CD4-positive, alpha-beta memory T cell (primary cell): ENCODE results near the gene DDOST. TPM values are rescaled to one million over a fixed set of nuclear protein-coding genes. Genes with fewer than 3 reads are reported as not detected.

Experiments used
- CTCF ChIA-PET: fragments of 350-600 bp; sonication (Branson Sonifier 250); formaldehyde crosslinking; loops from one replicate; lab custom pipeline; 2021; ENCODE audit warnings: inconsistent platforms; ENCODE audit not compliant: partially characterized antibody; lab: Charles Lee
- POLR2A ChIA-PET: fragments of 350-600 bp; sonication (Branson Sonifier 250); formaldehyde crosslinking; loops from one replicate; lab custom pipeline; 2021; ENCODE audit not compliant: partially characterized antibody; lab: Charles Lee
- DNase-seq, 5 donors: peaks; one replicate each; pipeline versions ENCODE4 v3.0.0 to v3.0.0-alpha.2; 2020 to 2022; ENCODE audit warnings: mixed read lengths in 1 of 5
- H3K27ac ChIP-seq: one replicate; pipeline ENCODE4 v1.7.0; 2013; ENCODE audit warnings: low read depth, low read length
- H3K27me3 ChIP-seq: 2 replicates; pipeline ENCODE4 v1.7.0; 2013; ENCODE audit warnings: mild to moderate bottlenecking, low read length, moderate library complexity; ENCODE audit not compliant: insufficient read depth
- H3K36me3 ChIP-seq: 2 replicates; pipeline ENCODE4 v1.7.0; 2013; ENCODE audit warnings: mild to moderate bottlenecking, low read length, moderate library complexity; ENCODE audit not compliant: insufficient read depth
- H3K4me1 ChIP-seq: 2 replicates; pipeline ENCODE4 v1.7.0; 2013; ENCODE audit warnings: mild to moderate bottlenecking, low read length, moderate library complexity; ENCODE audit not compliant: insufficient read depth
- H3K4me3 ChIP-seq, 2 donors: one replicate each; pipeline ENCODE4 v1.7.0; 2013; ENCODE audit warnings: low read length in 2 of 2, mild to moderate bottlenecking in 1 of 2
- H3K9me3 ChIP-seq, 2 donors: one replicate each; pipeline ENCODE4 v1.7.0; 2013; ENCODE audit warnings: low read length in 2 of 2, control low read depth in 1 of 2; ENCODE audit not compliant: control insufficient read depth in 1 of 2
- H3K27ac Mint-ChIP-seq, 7 donors: one replicate each; pipeline ENCODE4 v1.8.0; 2020 to 2021; ENCODE audit warnings: mixed read lengths in 7 of 7, mild to moderate bottlenecking in 6 of 7, inconsistent platforms in 3 of 7, moderate library complexity in 3 of 7
- H3K27me3 Mint-ChIP-seq, 2 donors: one replicate each; pipeline ENCODE4 v1.8.0; 2020 to 2021; ENCODE audit warnings: mixed read lengths in 2 of 2
- H3K36me3 Mint-ChIP-seq, 2 donors: one replicate each; pipeline ENCODE4 v1.8.0; 2020 to 2021; ENCODE audit warnings: mixed read lengths in 2 of 2, inconsistent platforms in 1 of 2, mild to moderate bottlenecking in 1 of 2
- H3K4me1 Mint-ChIP-seq, 4 donors: one replicate each; pipeline ENCODE4 v1.8.0; 2020 to 2021; ENCODE audit warnings: mixed read lengths in 4 of 4, mild to moderate bottlenecking in 1 of 4
- H3K4me3 Mint-ChIP-seq, 8 donors: one replicate each; pipeline ENCODE4 v1.8.0; 2020 to 2021; ENCODE audit warnings: mixed read lengths in 8 of 8, mild to moderate bottlenecking in 7 of 8, moderate library complexity in 6 of 8, inconsistent platforms in 3 of 8
- H3K9me3 Mint-ChIP-seq, 8 donors: one replicate each; pipeline ENCODE4 v1.8.0; 2020 to 2021; ENCODE audit warnings: mixed read lengths in 8 of 8, mild to moderate bottlenecking in 5 of 8, inconsistent platforms in 3 of 8, moderate library complexity in 1 of 8
- intact Hi-C: fragments of 100-400 bp; cut with micrococcal nuclease; formaldehyde crosslinking; loops from one replicate; pipeline ENCODE4 v1.15.1; 2023
- polyA plus RNA-seq, 2 donors: library from polyadenylated mRNA; unstranded; fragments of 300-500 nt; fragmentation: Illumina TruSeq; gene quantifications; one replicate each; pipeline ENCODE4 v1.2.3, GENCODE V29; 2021
- total RNA-seq, 2 experiments: library from RNA; stranded (reverse); gene quantifications; one replicate each; pipeline ENCODE4 v1.2.3, GENCODE V29; 2021

DDOST gene
- total and polyA plus RNA-seq, 4 experiments from 2014 or later, result 133 to 405 (median 184) TPM

DNA sequence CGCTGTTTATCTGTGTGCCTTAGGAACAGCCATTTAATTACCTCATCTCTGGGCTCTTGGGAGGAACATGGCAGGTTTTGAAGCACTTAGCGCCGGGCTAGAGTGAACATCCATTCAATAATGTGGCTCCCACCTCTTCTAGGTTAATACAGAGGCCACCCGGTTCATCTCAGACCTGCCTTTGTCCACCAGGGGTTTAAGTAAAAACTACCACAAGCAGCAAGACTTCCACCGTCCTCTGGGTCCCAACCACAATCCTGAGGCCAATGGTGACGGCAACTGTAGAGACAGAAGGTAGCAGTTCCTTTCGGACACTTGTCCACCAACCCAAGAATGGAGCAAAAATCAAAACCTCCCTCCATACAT, 924 bp upstream of the DDOST start:
- H3K4me1 ChIP-seq, result peaks cover 37% of the 10 kb centered on the region
- H3K9me3 Mint-ChIP-seq, result no peaks in the 10 kb centered on the region
- H3K27me3 Mint-ChIP-seq, result no peaks in the 10 kb centered on the region
- intact Hi-C loops, result loop anchor here (5.0 kb wide), 1 partner anchor 155 kb away; the partner anchor contains the start of gene MUL1
- H3K27ac Mint-ChIP-seq, result peak overlapping the region; percentile 96 to 99 (median 98)
- ChIA-PET CTCF (interaction anchor here (1.0 to 2.0 kb wide), 5 partner anchors 21 to 533 kb away, joined by 3 to 10 read pairs (median 6); no protein-coding TSS in a partner anchor), POLR2A (interaction anchor here (1.1 to 3.0 kb wide), 4 partner anchors 28 to 125 kb away, joined by 3 to 24 read pairs (median 9); partner anchors contain the start of gene HP1BP3)
- H3K27me3 ChIP-seq, result no peaks in the 10 kb centered on the region
- H3K4me3 ChIP-seq, result peak overlapping the region; percentile 86 to 98
- no peak for DNase-seq
- peaks cover 15% of the 10 kb centered on the region for H3K36me3 ChIP-seq
- H3K4me3 Mint-ChIP-seq, result peak overlapping the region; percentile 96 to 100 (median 98)
- no peaks in the 10 kb centered on the region for H3K9me3 ChIP-seq
- H3K36me3 Mint-ChIP-seq, result peaks cover 3 to 37% of the 10 kb centered on the region in 2 donors
- H3K4me1 Mint-ChIP-seq, result peaks cover 30 to 59% (median 42%) of the 10 kb centered on the region in 4 donors
- H3K27ac ChIP-seq, result peak overlapping the region; percentile 74

GRCh38 chr1:20660847-20661206, 342 bp downstream of the DDOST start:
- peak overlapping the region; percentile 86 to 98 for H3K4me3 ChIP-seq
- no peaks in the 10 kb centered on the region for H3K9me3 ChIP-seq
- peaks cover 37% of the 10 kb centered on the region for H3K4me1 ChIP-seq
- ChIA-PET CTCF (interaction anchor here (0.9 to 2.0 kb wide), 6 partner anchors 20 to 534 kb away, joined by 3 to 10 read pairs (median 4); partner anchors contain the start of gene KIF17), POLR2A (interaction anchor here (0.9 to 3.0 kb wide), 5 partner anchors 13 to 1792 kb away, joined by 3 to 24 read pairs (median 4); partner anchors contain the start of gene HP1BP3)
- peak overlapping the region; percentile 96 to 100 (median 98) for H3K4me3 Mint-ChIP-seq
- H3K36me3 ChIP-seq, result peaks cover 28% of the 10 kb centered on the region
- H3K27me3 ChIP-seq, result no peaks in the 10 kb centered on the region
- H3K27ac Mint-ChIP-seq, result peak overlapping the region; percentile 96 to 99 (median 98)
- peak overlapping the region; percentile 74 for H3K27ac ChIP-seq
- DNase-seq, result peak in 2 of 5 donors; percentile 29 to 61
- no peaks in the 10 kb centered on the region for H3K9me3 Mint-ChIP-seq
- H3K27me3 Mint-ChIP-seq, result no peaks in the 10 kb centered on the region
- peaks cover 33 to 63% (median 44%) of the 10 kb centered on the region in 4 donors for H3K4me1 Mint-ChIP-seq
- H3K36me3 Mint-ChIP-seq, result peaks cover 11 to 49% of the 10 kb centered on the region in 2 donors
- intact Hi-C loops, result loop anchor here (1.0 to 5.0 kb wide), 2 partner anchors 27 to 154 kb away; partner anchors contain the start of gene MUL1

- H3K4me3 Mint-ChIP-seq, result peak overlapping the region; percentile 96 to 100 (median 98)
- CTCF ChIA-PET, result interaction anchor here (1.1 to 2.0 kb wide), 4 partner anchors 19 to 26 kb away, joined by 3 to 10 read pairs (median 6); no protein-coding TSS in a partner anchor
- intact Hi-C loops, result loop anchor here (5.0 kb wide), 1 partner anchor 153 kb away; the partner anchor contains the start of gene MUL1
These were observed 806 bp downstream of the DDOST start for GRCh38 chr1:20660363-20660762.

DNA sequence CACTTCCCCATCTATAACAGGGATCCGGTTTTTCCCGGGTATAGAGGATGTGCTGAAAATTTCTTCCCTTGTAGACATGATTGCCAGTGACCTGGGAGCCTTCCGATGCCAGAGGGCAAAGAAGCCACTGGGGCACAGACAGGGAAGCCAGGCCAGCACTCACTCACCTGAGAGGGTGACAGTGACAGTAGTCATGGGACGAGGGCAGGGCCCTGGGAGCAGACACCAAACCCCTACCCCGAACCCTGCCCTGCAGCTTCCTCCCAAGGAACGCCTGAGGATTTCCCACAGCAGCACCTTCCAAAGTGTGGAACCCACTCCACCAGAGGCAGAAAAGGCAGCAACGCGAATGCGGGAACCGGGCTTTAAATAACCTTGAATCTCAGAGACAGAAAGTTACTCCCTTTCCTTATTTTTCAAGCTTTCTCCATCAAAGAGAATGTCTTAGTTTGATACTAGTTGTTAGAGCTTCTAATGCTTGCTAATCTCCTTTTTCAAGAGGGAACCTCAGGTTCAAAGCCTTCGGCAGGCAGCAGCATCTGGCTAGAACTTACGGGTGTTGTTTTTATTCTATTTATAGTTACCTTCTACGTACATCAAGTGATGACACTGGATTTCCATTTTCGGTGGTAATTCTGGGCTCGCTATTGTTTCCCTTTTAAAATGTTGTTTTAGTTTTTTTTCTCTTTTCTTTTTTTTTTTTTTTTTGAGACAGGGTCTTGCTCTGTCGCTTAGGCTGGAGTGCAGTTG, 2.8 kb downstream of the DDOST start:
- peaks cover 21 to 69% of the 10 kb centered on the region in 2 donors for H3K36me3 Mint-ChIP-seq
- peak overlapping the region in 6 of 7 donors; percentile 7 to 97 (median 51) for H3K27ac Mint-ChIP-seq
- H3K9me3 Mint-ChIP-seq, result no peaks in the 10 kb centered on the region
- peak overlapping the region in 2 of 8 donors; percentile 44 to 65 for H3K4me3 Mint-ChIP-seq
- H3K27me3 Mint-ChIP-seq, result no peaks in the 10 kb centered on the region
- Histone ChIP-seq H3K27ac (no peak overlapping the region), H3K4me3 (no peak overlapping the region), H3K9me3 (no peaks in the 10 kb centered on the region), H3K36me3 (peaks cover 50% of the 10 kb centered on the region), H3K27me3 (no peaks in the 10 kb centered on the region), H3K4me1 (peaks cover 37% of the 10 kb centered on the region)
- peaks cover 33 to 66% (median 44%) of the 10 kb centered on the region in 4 donors for H3K4me1 Mint-ChIP-seq
- DNase-seq, result peak in 1 of 5 donors; percentile 10
- intact Hi-C loops, result no loop called here
- ChIA-PET POLR2A (interaction anchor here (1.3 to 2.1 kb wide), 2 partner anchors 8 to 128 kb away, joined by 3 to 8 read pairs; partner anchors contain the start of gene HP1BP3), CTCF (interaction anchor here (1.0 kb wide), 1 partner anchor 24 kb away, joined by 3 read pairs; no protein-coding TSS in a partner anchor)

More at GRCh38 chr1:20660363-20660762, 806 bp downstream of the DDOST start:
- H3K27ac ChIP-seq, result peak overlapping the region; percentile 74
- POLR2A ChIA-PET, result interaction anchor here (1.2 to 3.0 kb wide), 4 partner anchors 13 to 362 kb away, joined by 4 to 24 read pairs (median 10); partner anchors contain the start of gene HP1BP3
- H3K4me1 ChIP-seq, result peaks cover 37% of the 10 kb centered on the region
- H3K36me3 ChIP-seq, result peaks cover 32% of the 10 kb centered on the region
- peak overlapping the region; percentile 86 to 98 for H3K4me3 ChIP-seq
- DNase-seq, result no peak
- peak overlapping the region; percentile 96 to 99 (median 98) for H3K27ac Mint-ChIP-seq
- no peaks in the 10 kb centered on the region for H3K9me3 Mint-ChIP-seq
- no peaks in the 10 kb centered on the region for H3K27me3 ChIP-seq
- no peaks in the 10 kb centered on the region for H3K9me3 ChIP-seq
- H3K36me3 Mint-ChIP-seq, result peaks cover 12 to 51% of the 10 kb centered on the region in 2 donors
- peaks cover 33 to 64% (median 44%) of the 10 kb centered on the region in 4 donors for H3K4me1 Mint-ChIP-seq
- H3K27me3 Mint-ChIP-seq, result no peaks in the 10 kb centered on the region

GRCh38 chr1:20657024-20657423, 4.1 kb downstream of the DDOST start:
- peaks cover 30% of the 10 kb centered on the region for H3K4me1 ChIP-seq
- Mint-ChIP-seq H3K4me1 (peaks cover 26 to 57% (median 36%) of the 10 kb centered on the region in 4 donors), H3K36me3 (peaks cover 33 to 80% of the 10 kb centered on the region in 2 donors), H3K9me3 (no peaks in the 10 kb centered on the region), H3K27me3 (no peaks in the 10 kb centered on the region), H3K4me3 (peak overlapping the region in 1 of 8 donors; percentile 34), H3K27ac (peak overlapping the region in 2 of 7 donors; percentile 19 to 76)
- ChIA-PET CTCF (interaction anchor here (1.2 to 2.0 kb wide), 2 partner anchors 20 to 24 kb away, joined by 3 to 8 read pairs; partner anchors contain the start of gene PINK1), POLR2A (interaction anchor here (1.2 kb wide), 1 partner anchor 23 kb away, joined by 6 read pairs; no protein-coding TSS in a partner anchor)
- no peak for DNase-seq
- no peak overlapping the region for H3K27ac ChIP-seq
- no peak overlapping the region for H3K4me3 ChIP-seq
- no peaks in the 10 kb centered on the region for H3K9me3 ChIP-seq
- no peaks in the 10 kb centered on the region for H3K27me3 ChIP-seq
- intact Hi-C loops, result no loop called here
- H3K36me3 ChIP-seq, result peaks cover 63% of the 10 kb centered on the region

- H3K4me1 Mint-ChIP-seq, result peaks cover 7 to 29% (median 13%) of the 10 kb centered on the region in 4 donors
- no peaks in the 10 kb centered on the region for H3K9me3 Mint-ChIP-seq
- no peak for DNase-seq
- H3K27ac Mint-ChIP-seq, result peak overlapping the region in 1 of 7 donors; percentile 29
- H3K27ac ChIP-seq, result no peak overlapping the region
- no peak overlapping the region for H3K4me3 ChIP-seq
- H3K27me3 ChIP-seq, result no peaks in the 10 kb centered on the region
- peaks cover 11% of the 10 kb centered on the region for H3K4me1 ChIP-seq
- H3K9me3 ChIP-seq, result no peaks in the 10 kb centered on the region
- H3K4me3 Mint-ChIP-seq, result no peak overlapping the region
- ChIA-PET POLR2A (no interaction called here), CTCF (interaction anchor here (1.2 to 1.7 kb wide), 2 partner anchors 15 to 20 kb away, joined by 4 to 5 read pairs; no protein-coding TSS in a partner anchor)
- intact Hi-C loops, result no loop called here
- H3K27me3 Mint-ChIP-seq, result no peaks in the 10 kb centered on the region
- H3K36me3 ChIP-seq, result peaks cover 79% of the 10 kb centered on the region
- H3K36me3 Mint-ChIP-seq, result peaks cover 53 to 86% of the 10 kb centered on the region in 2 donors
These were observed 7.0 kb downstream of the DDOST start for GRCh38 chr1:20654104-20654690.
